Lung (tissue), 12 donors: ENCODE results near the gene AGAP1. TPM values are rescaled to one million over a fixed set of nuclear protein-coding genes. Genes with fewer than 3 reads are reported as not detected.

Experiments used
- ATAC-seq: fragments of 200-7000 bp; cut with Tn5 transposase; one replicate; pipeline ENCODE4 v1.9.1; 2020; ENCODE audit warnings: moderate number of reproducible peaks; ENCODE audit not compliant: insufficient read depth, low FRiP score
- DNase-seq, 3 donors: peaks; one replicate each; pipeline ENCODE4 v3.0.0-alpha.2; 2013 to 2017
- H3K27ac ChIP-seq, 2 donors: one replicate each; pipeline ENCODE4 v1.5.1; 2013; ENCODE audit warnings: mild to moderate bottlenecking in 2 of 2, moderate library complexity in 2 of 2, control low read depth in 1 of 2, inconsistent platforms in 1 of 2, low read depth in 1 of 2, low read length in 1 of 2
- H3K27me3 ChIP-seq, 3 donors: one replicate each; pipeline ENCODE4 v1.5.1; 2013; ENCODE audit warnings: low read length in 2 of 3; ENCODE audit not compliant: control insufficient read depth in 3 of 3, insufficient read depth in 3 of 3
- H3K36me3 ChIP-seq, 4 donors: one replicate each; pipeline ENCODE4 v1.5.1; 2013; ENCODE audit warnings: low read length in 4 of 4, mild to moderate bottlenecking in 1 of 4, moderate library complexity in 1 of 4; ENCODE audit not compliant: control insufficient read depth in 4 of 4, insufficient read depth in 4 of 4
- H3K4me1 ChIP-seq, 5 donors: one replicate each; pipeline ENCODE4 v1.5.1; 2013; ENCODE audit warnings: low read length in 5 of 5, mild to moderate bottlenecking in 2 of 5, moderate library complexity in 1 of 5; ENCODE audit not compliant: control insufficient read depth in 5 of 5, insufficient read depth in 5 of 5
- H3K4me3 ChIP-seq: one replicate; pipeline ENCODE4 v1.5.1; 2013; ENCODE audit warnings: mild to moderate bottlenecking, control low read depth, moderate library complexity
- H3K9ac ChIP-seq, 2 donors: one replicate each; pipeline ENCODE4 v1.5.1; 2013; ENCODE audit warnings: low read length in 2 of 2, control low read depth in 1 of 2; ENCODE audit not compliant: insufficient read depth in 1 of 2
- H3K9me3 ChIP-seq, 4 donors: one replicate each; pipeline ENCODE4 v1.5.1; 2013; ENCODE audit warnings: low read length in 3 of 4, mild to moderate bottlenecking in 1 of 4, moderate library complexity in 1 of 4; ENCODE audit not compliant: control insufficient read depth in 4 of 4, insufficient read depth in 3 of 4
- WGBS, 2 donors: extraction: QIAGEN DNeasy Blood & Tissue Kit; methylation state at CpG; one replicate each; pipeline ENCODE4 v1.1.7; 2013; 5-methylcytosine and 5-hydroxymethylcytosine counted together
- polyA plus RNA-seq, 2 donors: library from polyadenylated mRNA; stranded (reverse); fragments of 200-250 nt; gene quantifications; one replicate each; pipeline ENCODE4 v1.2.1, GENCODE V29; 2013
- total RNA-seq, 2 donors: library from RNA; depleted of rRNA in 1 of 2; stranded (reverse); fragments of >200 nt in 1 of 2; gene quantifications; one replicate each; pipeline ENCODE4 v1.2.1, GENCODE V29; 2014 to 2021
- TF ChIP-seq, protein P1 (sequence below): IDR thresholded peaks from 2 replicates; pipeline ENCODE4 v1.5.1; 2012; ENCODE audit warnings: mild to moderate bottlenecking; ENCODE audit errors: control extremely low read depth, extremely low read depth
- donor health status: control.
- donor health status: control.
- donor health status: Bipolar disorder and iron deficiency.
- donor health status: healthy.
- donor health status: DM: yes; HTN: yes; CAD: no.

Gene AGAP1
- total and polyA plus RNA-seq, 4 donors: 6.6 to 39.4 (median 20.2) TPM

GRCh38 chr2:236080412-236080811 is 586.6 kb downstream of the AGAP1 start:
- 90 to 94% methylated on average over 3 of the region's 3 CpGs for WGBS, 2 donors
- Histone ChIP-seq H3K36me3 (no peaks in the 10 kb centered on the region), H3K27me3 (no peaks in the 10 kb centered on the region), H3K4me1 (peaks cover 0 to 3% (median 3%) of the 10 kb centered on the region in 5 donors), H3K4me3 (no peak overlapping the region), H3K9me3 (peaks cover 0 to 3% (median 0%) of the 10 kb centered on the region in 4 donors), H3K9ac (no peak overlapping the region), H3K27ac (no peak overlapping the region)
- DNase-seq: no peak
- TF ChIP-seq, protein P1, sequence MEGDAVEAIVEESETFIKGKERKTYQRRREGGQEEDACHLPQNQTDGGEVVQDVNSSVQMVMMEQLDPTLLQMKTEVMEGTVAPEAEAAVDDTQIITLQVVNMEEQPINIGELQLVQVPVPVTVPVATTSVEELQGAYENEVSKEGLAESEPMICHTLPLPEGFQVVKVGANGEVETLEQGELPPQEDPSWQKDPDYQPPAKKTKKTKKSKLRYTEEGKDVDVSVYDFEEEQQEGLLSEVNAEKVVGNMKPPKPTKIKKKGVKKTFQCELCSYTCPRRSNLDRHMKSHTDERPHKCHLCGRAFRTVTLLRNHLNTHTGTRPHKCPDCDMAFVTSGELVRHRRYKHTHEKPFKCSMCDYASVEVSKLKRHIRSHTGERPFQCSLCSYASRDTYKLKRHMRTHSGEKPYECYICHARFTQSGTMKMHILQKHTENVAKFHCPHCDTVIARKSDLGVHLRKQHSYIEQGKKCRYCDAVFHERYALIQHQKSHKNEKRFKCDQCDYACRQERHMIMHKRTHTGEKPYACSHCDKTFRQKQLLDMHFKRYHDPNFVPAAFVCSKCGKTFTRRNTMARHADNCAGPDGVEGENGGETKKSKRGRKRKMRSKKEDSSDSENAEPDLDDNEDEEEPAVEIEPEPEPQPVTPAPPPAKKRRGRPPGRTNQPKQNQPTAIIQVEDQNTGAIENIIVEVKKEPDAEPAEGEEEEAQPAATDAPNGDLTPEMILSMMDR: no peak
- no peak for ATAC-seq

DNA sequence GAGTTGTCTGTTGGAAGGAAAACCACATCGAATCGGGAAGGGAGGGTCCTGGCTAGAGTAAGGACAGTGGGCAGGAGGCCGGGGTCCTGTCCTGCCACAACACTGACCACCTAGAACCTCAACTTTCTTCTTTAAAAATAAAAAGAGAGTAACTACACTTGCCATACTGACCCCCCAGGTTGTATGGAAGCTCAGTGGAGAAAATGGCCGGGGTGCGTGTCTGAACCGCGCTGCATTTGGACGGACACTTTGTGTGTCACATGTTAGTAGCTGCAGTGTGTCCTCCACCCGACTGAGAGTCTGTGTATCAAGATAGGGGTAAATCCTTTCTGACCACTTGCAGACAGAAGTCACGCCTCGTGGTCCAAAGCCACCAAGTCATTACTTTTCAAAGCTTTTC is 587.3 kb downstream of the AGAP1 start:
- no peak overlapping the region for H3K9ac ChIP-seq
- WGBS, 2 donors: 94 to 95% methylated on average over 11 of the region's 11 CpGs
- H3K27ac ChIP-seq: no peak overlapping the region
- H3K4me1 ChIP-seq: peaks cover 0 to 11% (median 5%) of the 10 kb centered on the region in 5 donors
- TF ChIP-seq, protein P1: no peak
- DNase-seq: no peak
- H3K36me3 ChIP-seq: no peaks in the 10 kb centered on the region
- no peak overlapping the region for H3K4me3 ChIP-seq
- H3K9me3 ChIP-seq: peaks cover 0 to 3% (median 0%) of the 10 kb centered on the region in 4 donors
- no peak for ATAC-seq
- H3K27me3 ChIP-seq: no peaks in the 10 kb centered on the region

- no peak for DNase-seq
- H3K9me3 ChIP-seq: peaks cover 0 to 3% (median 0%) of the 10 kb centered on the region in 4 donors
- H3K4me3 ChIP-seq: no peak overlapping the region
- H3K4me1 ChIP-seq: peaks cover 0 to 18% (median 7%) of the 10 kb centered on the region in 5 donors
- WGBS, 2 donors: 75 to 79% methylated on average over 8 of the region's 8 CpGs
- H3K27me3 ChIP-seq: no peaks in the 10 kb centered on the region
- H3K9ac ChIP-seq: no peak overlapping the region
- TF ChIP-seq, protein P1: no peak
- ATAC-seq: no peak
- no peaks in the 10 kb centered on the region for H3K36me3 ChIP-seq
- H3K27ac ChIP-seq: no peak overlapping the region
Measured at GRCh38 chr2:236082061-236082460, 588.2 kb downstream of the AGAP1 start.

GRCh38 chr2:236083934-236084333 is 590.1 kb downstream of the AGAP1 start:
- H3K27me3 ChIP-seq: no peaks in the 10 kb centered on the region
- H3K4me3 ChIP-seq: no peak overlapping the region
- DNase-seq (no peak), ATAC-seq (no peak)
- no peak overlapping the region for H3K9ac ChIP-seq
- WGBS, 2 donors: 32 to 60% methylated on average over 8 of the region's 8 CpGs
- peaks cover 0 to 18% (median 8%) of the 10 kb centered on the region in 5 donors for H3K4me1 ChIP-seq
- no peaks in the 10 kb centered on the region for H3K36me3 ChIP-seq
- no peak overlapping the region for H3K27ac ChIP-seq
- H3K9me3 ChIP-seq: peaks cover 0 to 3% (median 0%) of the 10 kb centered on the region in 4 donors
- TF ChIP-seq, protein P1: no peak
